LNCAP (cell line): ENCODE measurements around the gene PBX2.

Experiments
- TF ChIP-seq, protein P1 (sequence below): fragments of 450-650 bp; IDR thresholded peaks from 2 replicates; pipeline ENCODE4 v1.5.1; 2017; ENCODE audit warnings: mild to moderate bottlenecking

Gene PBX2

DNA sequence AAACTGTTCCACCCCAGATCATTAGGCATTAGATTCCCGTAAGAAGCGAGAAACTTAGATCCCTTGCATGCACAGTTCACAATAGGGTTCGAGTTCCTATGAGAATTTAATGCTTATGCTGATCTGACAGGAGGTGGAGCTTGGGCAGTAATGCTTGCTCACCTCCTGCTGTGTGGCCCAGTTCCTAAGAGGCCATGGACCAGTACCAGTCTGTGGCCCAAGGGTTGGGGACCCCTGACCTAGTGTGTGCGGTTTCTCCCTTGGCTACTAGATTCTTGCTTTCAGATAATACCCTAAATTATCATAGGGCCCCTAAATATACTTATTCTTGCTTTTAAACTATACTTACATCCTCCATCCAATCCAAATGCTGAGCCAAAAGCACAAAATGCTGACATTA, 4.4 kb upstream of the PBX2 start:
- TF ChIP-seq, protein P1, sequence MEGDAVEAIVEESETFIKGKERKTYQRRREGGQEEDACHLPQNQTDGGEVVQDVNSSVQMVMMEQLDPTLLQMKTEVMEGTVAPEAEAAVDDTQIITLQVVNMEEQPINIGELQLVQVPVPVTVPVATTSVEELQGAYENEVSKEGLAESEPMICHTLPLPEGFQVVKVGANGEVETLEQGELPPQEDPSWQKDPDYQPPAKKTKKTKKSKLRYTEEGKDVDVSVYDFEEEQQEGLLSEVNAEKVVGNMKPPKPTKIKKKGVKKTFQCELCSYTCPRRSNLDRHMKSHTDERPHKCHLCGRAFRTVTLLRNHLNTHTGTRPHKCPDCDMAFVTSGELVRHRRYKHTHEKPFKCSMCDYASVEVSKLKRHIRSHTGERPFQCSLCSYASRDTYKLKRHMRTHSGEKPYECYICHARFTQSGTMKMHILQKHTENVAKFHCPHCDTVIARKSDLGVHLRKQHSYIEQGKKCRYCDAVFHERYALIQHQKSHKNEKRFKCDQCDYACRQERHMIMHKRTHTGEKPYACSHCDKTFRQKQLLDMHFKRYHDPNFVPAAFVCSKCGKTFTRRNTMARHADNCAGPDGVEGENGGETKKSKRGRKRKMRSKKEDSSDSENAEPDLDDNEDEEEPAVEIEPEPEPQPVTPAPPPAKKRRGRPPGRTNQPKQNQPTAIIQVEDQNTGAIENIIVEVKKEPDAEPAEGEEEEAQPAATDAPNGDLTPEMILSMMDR, result no peak

GRCh38 chr6:32192608-32193039, 2.6 kb upstream of the PBX2 start, which contains the start of gene GPSM3:
GPSM3 (minus strand) TSS chr6:32192643; CDS start chr6:32192513, 130 bp downstream.
- TF ChIP-seq, protein P1, result no peak

GRCh38 chr6:32191696-32192607, 1.9 kb upstream of the PBX2 start:
- TF ChIP-seq, protein P1, result no peak

- TF ChIP-seq, protein P1, result no peak
Observed at GRCh38 chr6:32190911-32191677, 1.1 kb upstream of the PBX2 start.

DNA sequence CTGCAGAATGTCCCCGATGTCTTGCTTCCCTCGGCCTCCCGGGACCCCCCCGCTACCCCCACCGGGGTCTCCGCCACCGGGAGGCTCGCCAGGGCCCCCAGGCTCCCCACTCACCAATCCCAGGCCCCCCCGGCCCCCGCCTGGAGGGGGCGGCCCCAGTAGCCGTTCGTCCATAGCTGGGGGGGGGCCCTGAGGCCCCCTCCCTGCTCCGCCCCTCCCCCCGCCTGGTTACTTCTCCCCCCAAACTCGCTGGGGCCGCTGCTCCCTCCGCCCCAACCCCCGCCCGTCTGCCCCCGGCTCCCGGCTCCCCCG, 304 bp downstream of the PBX2 start:
- TF ChIP-seq, protein P1, result no peak

DNA sequence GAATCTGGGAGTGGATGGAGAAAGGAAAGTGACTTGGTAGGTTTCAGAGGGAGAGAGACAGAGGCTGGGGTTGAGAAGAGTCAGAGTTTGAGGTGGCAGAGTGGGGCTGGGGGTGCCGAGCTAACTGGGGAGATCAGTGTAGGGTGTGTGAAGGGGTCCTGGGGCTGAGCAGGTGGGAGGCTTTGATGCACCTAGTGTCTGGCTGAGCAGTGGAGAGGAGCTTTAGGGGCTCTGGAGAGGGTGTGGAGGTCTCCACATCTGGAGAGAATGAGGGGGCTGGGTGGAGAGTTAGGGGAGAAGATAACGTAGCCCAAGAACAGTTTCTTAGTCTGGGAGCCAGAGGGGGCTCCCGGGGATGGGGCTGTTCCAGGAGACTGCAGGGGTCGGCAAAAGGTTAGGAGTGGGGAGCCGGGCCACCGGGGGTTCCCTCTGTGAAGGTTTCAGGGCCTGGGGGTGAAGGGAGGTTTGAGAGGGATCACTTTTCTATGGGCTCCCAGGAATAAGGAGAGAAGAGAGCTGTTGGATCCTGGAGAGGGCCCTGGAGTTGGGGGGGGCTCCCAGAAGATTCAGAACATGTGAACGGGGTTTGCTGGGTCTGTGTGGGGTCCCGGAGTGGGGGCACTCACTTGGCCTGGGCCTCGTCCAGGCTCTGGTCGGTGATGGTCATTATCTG, 797 bp downstream of the PBX2 start:
- TF ChIP-seq, protein P1, result no peak

- TF ChIP-seq, protein P1, result no peak
Observed at GRCh38 chr6:32188381-32189068, 1.5 kb downstream of the PBX2 start.
